Measurements from ENCODE around the gene CDADC1.
"Not testable (repeated sequence)": the region's sequence is repeated elsewhere in the genome, so short reads cannot be mapped to it uniquely, and the experiment has no call there.

CDADC1 gene

GRCh38 chr13:49240017-49240416, 7.7 kb upstream of the CDADC1 start:
- no peak for DNase-seq

GRCh38 chr13:49241296-49241695, 6.4 kb upstream of the CDADC1 start:
- DNase-seq: no peak

- no peak for DNase-seq
Measured at GRCh38 chr13:49245101-49245500, 2.6 kb upstream of the CDADC1 start.

GRCh38 chr13:49246850-49247642, 679 bp upstream of the CDADC1 start:
- DNase-seq: no peak

GRCh38 chr13:49248622-49249002, 887 bp downstream of the CDADC1 start:
- DNase-seq: no peak

- DNase-seq: no peak
Measured at GRCh38 chr13:49251326-49251725, 3.6 kb downstream of the CDADC1 start.

- DNase-seq: no peak
Measured at GRCh38 chr13:49253310-49253709, 5.6 kb downstream of the CDADC1 start.

GRCh38 chr13:49254007-49254406, 6.3 kb downstream of the CDADC1 start:
- no peak for DNase-seq

GRCh38 chr13:49256841-49257240, 9.1 kb downstream of the CDADC1 start:
- DNase-seq: no peak

- no peak for DNase-seq
Measured at GRCh38 chr13:49258089-49258796, 10.5 kb downstream of the CDADC1 start.

GRCh38 chr13:49259586-49259985, 11.9 kb downstream of the CDADC1 start:
- DNase-seq: no peak

GRCh38 chr13:49262634-49263033, 14.9 kb downstream of the CDADC1 start:
- no peak for DNase-seq

- no peak for DNase-seq
Measured at GRCh38 chr13:49265822-49266221, 18.1 kb downstream of the CDADC1 start.

GRCh38 chr13:49271264-49271663, 23.5 kb downstream of the CDADC1 start:
- DNase-seq: no peak

GRCh38 chr13:49272296-49272695, 24.6 kb downstream of the CDADC1 start:
- no peak for DNase-seq

- DNase-seq: no peak
Measured at GRCh38 chr13:49278211-49278610, 30.5 kb downstream of the CDADC1 start.

- DNase-seq: no peak
Measured at GRCh38 chr13:49279112-49279511, 31.4 kb downstream of the CDADC1 start.

- DNase-seq: no peak
Measured at GRCh38 chr13:49279885-49280284, 32.2 kb downstream of the CDADC1 start.

GRCh38 chr13:49287995-49288394, 40.3 kb downstream of the CDADC1 start:
- no peak for DNase-seq

- DNase-seq: no peak
Measured at GRCh38 chr13:49288458-49288857, 40.7 kb downstream of the CDADC1 start.

- no peak for DNase-seq
Measured at GRCh38 chr13:49292742-49293486, 45.2 kb downstream of the CDADC1 start.

- not testable (repeated sequence) for DNase-seq
Measured at GRCh38 chr13:49294723-49295122, 47.0 kb downstream of the CDADC1 start.

- DNase-seq: no peak
Measured at GRCh38 chr13:49295244-49295643, 47.5 kb downstream of the CDADC1 start.

- DNase-seq: no peak
Measured at GRCh38 chr13:49296659-49297058, 48.9 kb downstream of the CDADC1 start.
